Astrocyte of the cerebellum (primary cell): ENCODE results near the gene NECTIN2.
"Not testable (repeated sequence)": the region's sequence is repeated elsewhere in the genome, so short reads cannot be mapped to it uniquely, and the experiment has no call there.

Experiments
- DNase-seq: peaks from one replicate; pipeline ENCODE4 v3.0.0-alpha.2; 2011; ENCODE audit warnings: low read depth
- H3K4me3 ChIP-seq: 2 replicates; pipeline ENCODE4 v1.5.1; 2011; ENCODE audit warnings: mild to moderate bottlenecking, low read depth, low read length, moderate library complexity
- in situ Hi-C: cut with HindIII; loops from 2 replicates; pipeline ENCODE4 v1.10.0; 2017; ENCODE audit warnings: low sequenced_read_pairs
- TF ChIP-seq, protein P1 (sequence below): IDR thresholded peaks from 2 replicates; pipeline ENCODE4 v1.5.1; 2012; ENCODE audit warnings: low read length, low read depth, moderate library complexity, mild to moderate bottlenecking; ENCODE audit errors: missing control alignments

Gene NECTIN2

DNA sequence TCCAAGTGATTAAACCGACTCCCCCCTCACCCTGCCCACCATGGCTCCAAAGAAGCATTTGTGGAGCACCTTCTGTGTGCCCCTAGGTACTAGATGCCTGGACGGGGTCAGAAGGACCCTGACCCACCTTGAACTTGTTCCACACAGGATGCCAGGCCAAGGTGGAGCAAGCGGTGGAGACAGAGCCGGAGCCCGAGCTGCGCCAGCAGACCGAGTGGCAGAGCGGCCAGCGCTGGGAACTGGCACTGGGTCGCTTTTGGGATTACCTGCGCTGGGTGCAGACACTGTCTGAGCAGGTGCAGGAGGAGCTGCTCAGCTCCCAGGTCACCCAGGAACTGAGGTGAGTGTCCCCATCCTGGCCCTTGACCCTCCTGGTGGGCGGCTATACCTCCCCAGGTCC is 61.5 kb downstream of the NECTIN2 start:
- in situ Hi-C loops, result no loop called here
- no peak overlapping the region for H3K4me3 ChIP-seq
- DNase-seq, result no peak
- TF ChIP-seq, protein P1, sequence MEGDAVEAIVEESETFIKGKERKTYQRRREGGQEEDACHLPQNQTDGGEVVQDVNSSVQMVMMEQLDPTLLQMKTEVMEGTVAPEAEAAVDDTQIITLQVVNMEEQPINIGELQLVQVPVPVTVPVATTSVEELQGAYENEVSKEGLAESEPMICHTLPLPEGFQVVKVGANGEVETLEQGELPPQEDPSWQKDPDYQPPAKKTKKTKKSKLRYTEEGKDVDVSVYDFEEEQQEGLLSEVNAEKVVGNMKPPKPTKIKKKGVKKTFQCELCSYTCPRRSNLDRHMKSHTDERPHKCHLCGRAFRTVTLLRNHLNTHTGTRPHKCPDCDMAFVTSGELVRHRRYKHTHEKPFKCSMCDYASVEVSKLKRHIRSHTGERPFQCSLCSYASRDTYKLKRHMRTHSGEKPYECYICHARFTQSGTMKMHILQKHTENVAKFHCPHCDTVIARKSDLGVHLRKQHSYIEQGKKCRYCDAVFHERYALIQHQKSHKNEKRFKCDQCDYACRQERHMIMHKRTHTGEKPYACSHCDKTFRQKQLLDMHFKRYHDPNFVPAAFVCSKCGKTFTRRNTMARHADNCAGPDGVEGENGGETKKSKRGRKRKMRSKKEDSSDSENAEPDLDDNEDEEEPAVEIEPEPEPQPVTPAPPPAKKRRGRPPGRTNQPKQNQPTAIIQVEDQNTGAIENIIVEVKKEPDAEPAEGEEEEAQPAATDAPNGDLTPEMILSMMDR, result no peak

DNA sequence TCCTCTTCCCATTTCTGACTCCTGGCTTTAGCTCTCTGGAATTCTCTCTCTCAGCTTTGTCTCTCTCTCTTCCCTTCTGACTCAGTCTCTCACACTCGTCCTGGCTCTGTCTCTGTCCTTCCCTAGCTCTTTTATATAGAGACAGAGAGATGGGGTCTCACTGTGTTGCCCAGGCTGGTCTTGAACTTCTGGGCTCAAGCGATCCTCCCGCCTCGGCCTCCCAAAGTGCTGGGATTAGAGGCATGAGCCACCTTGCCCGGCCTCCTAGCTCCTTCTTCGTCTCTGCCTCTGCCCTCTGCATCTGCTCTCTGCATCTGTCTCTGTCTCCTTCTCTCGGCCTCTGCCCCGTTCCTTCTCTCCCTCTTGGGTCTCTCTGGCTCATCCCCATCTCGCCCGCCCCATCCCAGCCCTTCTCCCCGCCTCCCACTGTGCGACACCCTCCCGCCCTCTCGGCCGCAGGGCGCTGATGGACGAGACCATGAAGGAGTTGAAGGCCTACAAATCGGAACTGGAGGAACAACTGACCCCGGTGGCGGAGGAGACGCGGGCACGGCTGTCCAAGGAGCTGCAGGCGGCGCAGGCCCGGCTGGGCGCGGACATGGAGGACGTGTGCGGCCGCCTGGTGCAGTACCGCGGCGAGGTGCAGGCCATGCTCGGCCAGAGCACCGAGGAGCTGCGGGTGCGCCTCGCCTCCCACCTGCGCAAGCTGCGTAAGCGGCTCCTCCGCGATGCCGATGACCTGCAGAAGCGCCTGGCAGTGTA is 62.2 kb downstream of the NECTIN2 start:
- H3K4me3 ChIP-seq, result no peak overlapping the region
- TF ChIP-seq, protein P1, result no peak
- no peak for DNase-seq
- in situ Hi-C loops, result no loop called here

DNA sequence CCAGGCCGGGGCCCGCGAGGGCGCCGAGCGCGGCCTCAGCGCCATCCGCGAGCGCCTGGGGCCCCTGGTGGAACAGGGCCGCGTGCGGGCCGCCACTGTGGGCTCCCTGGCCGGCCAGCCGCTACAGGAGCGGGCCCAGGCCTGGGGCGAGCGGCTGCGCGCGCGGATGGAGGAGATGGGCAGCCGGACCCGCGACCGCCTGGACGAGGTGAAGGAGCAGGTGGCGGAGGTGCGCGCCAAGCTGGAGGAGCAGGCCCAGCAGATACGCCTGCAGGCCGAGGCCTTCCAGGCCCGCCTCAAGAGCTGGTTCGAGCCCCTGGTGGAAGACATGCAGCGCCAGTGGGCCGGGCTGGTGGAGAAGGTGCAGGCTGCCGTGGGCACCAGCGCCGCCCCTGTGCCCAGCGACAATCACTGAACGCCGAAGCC is 62.8 kb downstream of the NECTIN2 start:
- H3K4me3 ChIP-seq, result no peak overlapping the region
- in situ Hi-C loops, result no loop called here
- DNase-seq, result no peak
- TF ChIP-seq, protein P1, result no peak

DNA sequence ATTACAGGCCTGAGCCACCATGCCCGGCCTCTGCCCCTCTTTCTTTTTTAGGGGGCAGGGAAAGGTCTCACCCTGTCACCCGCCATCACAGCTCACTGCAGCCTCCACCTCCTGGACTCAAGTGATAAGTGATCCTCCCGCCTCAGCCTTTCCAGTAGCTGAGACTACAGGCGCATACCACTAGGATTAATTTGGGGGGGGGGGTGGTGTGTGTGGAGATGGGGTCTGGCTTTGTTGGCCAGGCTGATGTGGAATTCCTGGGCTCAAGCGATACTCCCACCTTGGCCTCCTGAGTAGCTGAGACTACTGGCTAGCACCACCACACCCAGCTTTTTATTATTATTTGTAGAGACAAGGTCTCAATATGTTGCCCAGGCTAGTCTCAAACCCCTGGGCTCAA is 63.7 kb downstream of the NECTIN2 start:
- in situ Hi-C loops, result loop anchor here (5.0 kb wide), 1 partner anchor 43 kb away; no protein-coding TSS in a partner anchor
- DNase-seq, result no peak
- H3K4me3 ChIP-seq, result no peak overlapping the region
- TF ChIP-seq, protein P1, result no peak

DNA sequence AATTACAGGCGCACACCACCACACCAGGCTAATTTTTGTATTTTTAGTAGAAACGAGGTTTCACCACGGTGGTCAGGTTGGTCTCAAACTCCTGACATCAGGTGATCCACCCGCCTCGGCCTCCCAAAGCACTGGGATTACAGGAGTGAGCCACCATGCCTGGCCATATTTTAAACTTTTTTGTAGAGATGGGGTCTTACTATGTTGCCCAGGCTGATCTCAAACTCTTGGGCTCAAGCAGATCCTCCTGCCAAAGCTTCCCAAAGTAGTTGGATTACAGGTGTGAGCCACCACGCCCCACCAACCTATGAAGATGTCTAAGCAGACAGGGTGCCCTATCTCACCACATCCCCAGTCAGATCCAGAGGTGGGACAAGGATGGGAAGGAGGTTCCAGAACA is 65.8 kb downstream of the NECTIN2 start:
- DNase-seq, H3K4me3 ChIP-seq: not testable (repeated sequence)
- in situ Hi-C loops, result loop anchor here (5.0 kb wide), 1 partner anchor 40 kb away; no protein-coding TSS in a partner anchor

DNA sequence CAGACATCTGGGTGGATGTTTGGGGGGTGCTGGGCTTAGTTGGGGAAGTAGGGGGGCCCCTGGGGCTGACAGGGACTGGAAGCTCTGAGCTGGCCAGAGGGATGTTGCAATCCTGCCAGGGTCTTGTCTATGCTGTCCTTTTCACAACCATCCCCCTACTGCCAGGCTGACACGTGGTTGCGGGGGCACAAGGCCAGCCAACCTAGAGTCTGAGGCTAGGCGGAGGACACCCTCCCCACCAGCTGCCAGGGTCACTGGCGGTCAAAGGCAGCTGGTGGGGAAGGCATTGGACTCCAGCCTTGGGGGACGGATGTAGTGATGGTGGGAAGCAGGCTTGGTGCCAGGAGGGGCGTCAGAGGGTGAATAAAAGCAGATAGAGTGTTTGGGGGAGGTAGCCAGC is 66.8 kb downstream of the NECTIN2 start:
- DNase-seq, result no peak
- in situ Hi-C loops, result loop anchor here (5.0 kb wide), 1 partner anchor 39 kb away; no protein-coding TSS in a partner anchor
- no peak overlapping the region for H3K4me3 ChIP-seq
- TF ChIP-seq, protein P1, result no peak

DNA sequence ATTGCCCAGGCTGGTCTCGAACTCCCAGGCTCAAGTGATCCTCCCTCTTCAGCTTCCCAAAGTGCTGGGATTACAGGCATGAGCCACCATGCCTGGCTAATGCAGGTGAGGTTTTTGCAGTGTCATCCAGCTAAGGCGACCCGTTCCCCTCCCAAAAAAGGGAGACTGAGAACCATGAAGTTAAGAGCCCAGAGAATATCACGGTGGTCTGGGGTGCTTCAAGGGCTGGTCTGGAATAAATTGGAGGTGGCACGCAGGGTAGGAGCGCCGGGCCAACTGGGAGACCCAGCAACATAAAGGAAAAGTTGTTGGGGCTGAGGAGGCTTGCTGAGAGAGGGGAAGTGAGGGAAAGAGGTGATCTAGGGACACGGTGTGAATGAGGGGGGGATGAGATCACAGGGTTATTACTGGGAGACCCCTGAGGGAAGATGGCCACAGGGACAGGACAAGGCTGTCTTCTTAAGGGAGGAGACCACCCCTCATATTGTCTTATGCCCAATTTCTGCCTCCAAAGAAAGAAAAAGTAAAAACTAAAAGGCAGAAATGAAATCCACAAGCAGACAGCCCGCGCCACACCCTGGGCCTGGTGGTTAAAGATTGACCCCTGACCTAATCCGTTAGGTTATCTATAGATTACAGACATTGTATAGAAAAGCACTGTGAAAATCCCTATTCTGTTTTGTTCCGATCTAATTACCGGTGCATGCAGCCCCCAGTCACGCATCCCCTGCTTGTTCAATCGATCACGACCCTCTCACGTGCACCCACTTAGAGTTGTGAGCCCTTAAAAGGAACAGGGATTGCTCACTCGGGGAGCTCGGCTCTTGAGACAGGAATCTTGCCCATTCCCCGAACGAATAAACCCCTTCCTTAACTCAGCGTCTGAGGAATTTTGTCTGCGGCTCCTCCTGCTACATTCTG is 67.7 kb downstream of the NECTIN2 start:
- in situ Hi-C loops, result loop anchor here (5.0 kb wide), 1 partner anchor 39 kb away; no protein-coding TSS in a partner anchor
- not testable (repeated sequence) for DNase-seq, H3K4me3 ChIP-seq

DNA sequence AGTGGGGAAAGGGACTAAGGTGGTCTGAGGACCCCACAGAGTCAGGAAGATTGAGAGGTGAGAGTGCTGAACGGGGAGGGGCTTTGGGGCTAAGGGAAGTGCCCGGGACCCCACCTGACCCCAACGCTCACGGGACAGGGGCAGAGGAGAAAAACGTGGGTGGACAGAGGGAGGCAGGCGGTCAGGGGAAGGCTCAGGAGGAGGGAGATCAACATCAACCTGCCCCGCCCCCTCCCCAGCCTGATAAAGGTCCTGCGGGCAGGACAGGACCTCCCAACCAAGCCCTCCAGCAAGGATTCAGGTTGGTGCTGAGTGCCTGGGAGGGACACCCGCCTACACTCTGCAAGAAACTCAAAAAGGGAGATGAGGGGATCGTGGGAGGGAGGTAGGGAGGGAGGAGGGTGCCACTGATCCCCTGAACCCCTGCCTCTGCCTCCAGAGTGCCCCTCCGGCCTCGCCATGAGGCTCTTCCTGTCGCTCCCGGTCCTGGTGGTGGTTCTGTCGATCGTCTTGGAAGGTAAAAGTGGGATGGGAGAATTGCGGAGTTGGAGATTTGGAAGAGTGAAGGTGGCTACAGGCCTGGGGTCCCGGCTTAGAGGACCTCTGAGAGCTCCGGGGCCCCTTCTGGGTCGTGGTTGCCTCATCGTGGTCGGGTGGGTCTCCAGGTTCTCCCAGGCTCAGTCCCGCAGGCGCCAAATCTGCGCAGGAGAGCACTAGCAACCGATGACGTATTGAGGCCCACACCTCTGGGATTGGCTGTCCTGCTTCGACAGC is 68.5 kb downstream of the NECTIN2 start, which contains the start of gene APOC1:
APOC1 (plus strand) TSS at position 176 of the 774 bp plus-strand sequence; CDS start at position 460, 284 bp downstream.
- H3K4me3 ChIP-seq, result peak within 1 kb of the TSS; percentile 47
- DNase-seq, result peak; percentile 65
- in situ Hi-C loops, result loop anchor here (5.0 kb wide), 1 partner anchor 38 kb away; no protein-coding TSS in a partner anchor
